B cell (primary cell): ENCODE measurements around the gene MFSD11.

ENCODE experiments used
- EZH2 ChIP-seq: IDR thresholded peaks from 2 replicates; pipeline ENCODE4 v1.6.1; 2012; ENCODE audit warnings: borderline replicate concordance, low read depth, mild to moderate bottlenecking, moderate library complexity, low read length; ENCODE audit not compliant: insufficient read depth, poor library complexity, severe bottlenecking
- TF ChIP-seq, protein P1 (sequence below): fragments of 200-600 bp; IDR thresholded peaks from one replicate; pipeline ENCODE4 v1.8.0; 2022; ENCODE audit warnings: antibody characterized with exemption, mild to moderate bottlenecking

DNA sequence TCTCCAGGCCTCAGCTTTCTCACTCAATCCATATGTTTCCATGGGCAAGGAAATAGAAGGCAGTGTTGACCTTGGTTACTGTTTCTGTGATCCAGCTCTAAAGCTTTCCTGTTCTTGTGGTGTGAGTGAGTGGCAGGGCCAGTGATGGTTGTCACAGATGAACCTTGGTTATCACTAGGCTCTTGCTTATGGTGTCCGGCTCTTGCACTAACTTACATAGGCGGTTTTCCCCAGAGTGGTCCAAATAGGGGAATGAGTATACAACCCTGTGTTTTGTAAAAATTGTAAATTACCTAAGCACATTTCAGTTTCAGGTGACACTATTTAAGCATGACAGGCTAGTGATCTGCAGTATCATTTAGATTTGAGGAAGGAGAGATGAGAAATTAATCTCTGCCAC lies 6.8 kb downstream of the MFSD11 start:
- TF ChIP-seq, protein P1, sequence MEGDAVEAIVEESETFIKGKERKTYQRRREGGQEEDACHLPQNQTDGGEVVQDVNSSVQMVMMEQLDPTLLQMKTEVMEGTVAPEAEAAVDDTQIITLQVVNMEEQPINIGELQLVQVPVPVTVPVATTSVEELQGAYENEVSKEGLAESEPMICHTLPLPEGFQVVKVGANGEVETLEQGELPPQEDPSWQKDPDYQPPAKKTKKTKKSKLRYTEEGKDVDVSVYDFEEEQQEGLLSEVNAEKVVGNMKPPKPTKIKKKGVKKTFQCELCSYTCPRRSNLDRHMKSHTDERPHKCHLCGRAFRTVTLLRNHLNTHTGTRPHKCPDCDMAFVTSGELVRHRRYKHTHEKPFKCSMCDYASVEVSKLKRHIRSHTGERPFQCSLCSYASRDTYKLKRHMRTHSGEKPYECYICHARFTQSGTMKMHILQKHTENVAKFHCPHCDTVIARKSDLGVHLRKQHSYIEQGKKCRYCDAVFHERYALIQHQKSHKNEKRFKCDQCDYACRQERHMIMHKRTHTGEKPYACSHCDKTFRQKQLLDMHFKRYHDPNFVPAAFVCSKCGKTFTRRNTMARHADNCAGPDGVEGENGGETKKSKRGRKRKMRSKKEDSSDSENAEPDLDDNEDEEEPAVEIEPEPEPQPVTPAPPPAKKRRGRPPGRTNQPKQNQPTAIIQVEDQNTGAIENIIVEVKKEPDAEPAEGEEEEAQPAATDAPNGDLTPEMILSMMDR = no peak
- TF ChIP-seq EZH2 = no peak
